ENCODE measurements around the gene SFRP4.
A peak's percentile ranks its signal among the peaks of the same experiment; 100 is the strongest.

The SFRP4 gene

DNA sequence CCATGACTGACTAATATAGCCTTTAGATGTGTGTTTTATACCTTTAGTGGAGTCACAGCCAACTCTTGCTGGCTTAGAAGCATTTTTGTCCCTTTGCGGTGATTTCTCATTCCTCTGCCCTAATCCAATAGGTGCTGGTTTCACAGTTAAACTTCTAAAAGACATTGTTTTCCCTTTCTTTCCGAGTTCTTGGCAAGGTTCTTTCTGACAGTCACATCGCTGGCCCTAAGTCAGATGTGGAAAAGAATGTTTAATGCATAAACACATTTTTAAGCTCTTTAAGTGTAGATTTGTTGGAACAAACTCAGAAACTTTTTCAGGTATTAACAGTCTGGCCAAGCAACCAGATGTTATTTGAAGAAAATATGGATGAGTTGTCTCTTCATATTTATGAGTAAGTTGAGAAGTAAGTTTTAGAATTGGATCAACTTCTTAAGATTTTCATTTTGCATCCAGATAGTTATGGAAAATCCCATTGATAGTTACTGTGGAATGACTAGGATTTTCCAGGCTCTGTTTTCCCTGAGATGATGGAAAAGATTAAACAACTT is 7.9 kb upstream of the SFRP4 start:
- DNase-seq, result no peak

DNA sequence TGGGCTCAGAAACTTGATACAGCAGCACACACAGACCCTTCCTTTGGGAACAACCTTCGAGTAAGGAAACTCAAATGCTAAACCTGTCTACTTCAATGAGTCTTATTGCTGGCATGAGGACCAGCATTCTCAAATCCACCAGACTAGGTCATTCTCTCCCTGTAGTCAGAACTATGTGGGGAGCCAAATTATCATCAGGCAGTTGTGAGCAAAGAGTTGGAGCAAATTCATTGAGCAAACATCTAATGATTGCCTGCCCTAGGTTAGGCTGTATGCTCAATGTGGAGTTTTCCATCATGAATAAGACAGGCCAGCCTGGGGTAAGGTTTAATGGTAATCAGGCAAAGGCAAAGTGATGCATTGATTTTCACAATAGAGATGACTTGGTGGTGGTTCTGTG is 7.4 kb upstream of the SFRP4 start:
- DNase-seq, result no peak

DNA sequence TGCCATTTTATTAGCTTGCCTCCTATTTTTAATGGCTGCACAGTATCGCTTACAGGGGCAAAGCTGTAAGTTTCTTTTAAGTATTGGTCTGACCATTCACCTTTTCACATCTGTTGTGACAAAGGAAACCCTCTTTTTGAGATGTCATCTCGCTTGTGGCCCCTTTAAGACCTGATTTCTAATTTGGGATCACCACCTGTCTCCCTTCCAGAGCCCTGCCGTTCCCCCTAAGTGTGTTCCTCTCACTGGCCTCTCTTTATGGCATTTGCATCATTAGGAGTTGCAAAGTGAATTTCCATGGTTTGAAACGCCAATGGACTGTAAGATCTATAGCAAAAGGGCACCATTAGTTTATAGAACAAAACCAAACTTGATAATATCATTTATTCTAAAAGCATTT is 5.3 kb upstream of the SFRP4 start:
- DNase-seq, result no peak

DNA sequence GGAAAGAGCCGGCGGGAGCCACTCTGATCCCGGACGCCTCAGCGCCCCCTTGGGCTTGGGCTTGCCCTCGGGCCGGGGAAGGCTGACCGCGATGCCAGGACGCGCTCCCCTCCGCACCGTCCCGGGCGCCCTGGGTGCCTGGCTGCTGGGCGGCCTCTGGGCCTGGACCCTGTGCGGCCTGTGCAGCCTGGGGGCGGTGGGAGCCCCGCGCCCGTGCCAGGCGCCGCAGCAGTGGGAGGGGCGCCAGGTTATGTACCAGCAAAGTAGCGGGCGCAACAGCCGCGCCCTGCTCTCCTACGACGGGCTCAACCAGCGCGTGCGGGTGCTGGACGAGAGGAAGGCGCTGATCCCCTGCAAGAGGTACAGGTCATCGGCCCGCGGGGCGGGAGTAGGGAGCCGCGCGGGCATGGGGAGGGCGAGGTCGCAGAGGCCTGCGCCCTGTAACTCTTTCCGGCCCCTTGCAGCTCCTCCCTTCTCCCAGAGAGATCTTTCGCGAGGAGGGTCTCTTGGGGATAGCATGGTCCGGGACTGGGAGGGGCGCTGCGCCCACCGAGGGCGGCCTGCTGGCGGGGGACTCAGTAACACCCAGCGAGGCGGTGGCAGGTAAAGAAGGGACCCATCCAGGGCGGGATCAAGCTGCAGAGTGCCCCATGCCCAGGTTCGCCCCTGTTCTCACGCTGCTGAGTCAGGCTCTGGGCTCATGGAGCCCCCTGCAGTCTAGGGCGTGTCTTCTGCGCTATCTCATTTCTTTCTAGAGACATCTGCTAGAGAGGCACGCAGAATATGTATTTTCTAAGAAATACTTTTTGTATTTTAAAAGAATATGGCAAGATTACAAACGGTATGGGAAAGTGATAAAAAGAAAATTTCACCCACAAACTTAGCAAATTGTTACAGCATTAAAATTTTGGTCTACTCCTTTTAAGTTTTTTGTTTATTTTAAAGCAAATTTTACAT is 4.5 kb upstream of the SFRP4 start:
- no peak for DNase-seq

DNA sequence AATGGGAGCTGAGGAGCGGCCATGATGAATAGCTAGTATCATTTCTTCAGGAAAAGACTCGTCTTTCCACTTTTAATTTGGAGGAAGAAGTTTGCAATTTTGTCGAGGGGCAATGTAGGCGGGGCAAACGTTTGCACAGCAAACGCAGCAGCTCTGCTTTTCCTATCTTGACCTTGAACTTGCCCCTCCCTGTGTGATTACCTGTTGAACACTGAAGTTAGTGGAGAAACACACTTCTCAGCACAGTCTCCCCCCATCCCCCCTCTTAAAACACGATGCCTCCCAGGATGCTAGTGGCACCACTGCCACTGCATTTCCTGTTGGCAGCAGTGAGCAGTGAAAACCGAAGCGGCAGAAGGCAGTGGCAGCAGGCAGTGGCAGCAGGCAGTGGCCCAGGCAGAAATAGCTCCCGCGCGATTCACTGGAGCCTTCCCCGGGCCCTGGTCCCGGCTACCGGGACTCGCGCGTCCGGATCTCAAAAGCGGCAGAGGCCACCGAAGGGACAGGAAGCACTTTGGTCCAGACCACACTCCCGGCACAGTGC is 3.8 kb upstream of the SFRP4 start, which contains the start of gene EPDR1:
Gene EPDR1 (plus strand): TSS at position 336 of the 544 bp plus-strand sequence. CDS start 300 bp downstream, outside the sequence.
- peak; percentile 60 for DNase-seq

DNA sequence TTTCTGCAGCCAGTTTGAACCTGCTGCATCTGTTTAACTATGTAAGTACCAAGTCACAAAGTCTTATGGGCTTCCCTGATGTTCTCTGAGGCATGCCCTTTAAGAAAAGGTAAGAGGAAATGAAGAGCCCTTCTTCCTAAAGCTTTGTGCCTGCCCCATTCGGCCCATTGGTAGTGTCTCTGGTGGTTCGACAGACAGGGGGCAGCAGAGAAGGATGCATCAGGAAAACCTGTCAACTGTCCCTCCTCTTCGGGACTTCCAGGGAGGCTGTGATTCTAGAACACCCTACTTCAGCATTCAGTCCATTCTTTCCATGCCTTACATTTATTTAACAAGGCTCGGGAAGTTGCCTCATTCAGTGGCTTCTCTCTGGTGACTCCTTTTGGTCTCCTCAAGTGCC is 1.9 kb upstream of the SFRP4 start:
- no peak for DNase-seq

DNA sequence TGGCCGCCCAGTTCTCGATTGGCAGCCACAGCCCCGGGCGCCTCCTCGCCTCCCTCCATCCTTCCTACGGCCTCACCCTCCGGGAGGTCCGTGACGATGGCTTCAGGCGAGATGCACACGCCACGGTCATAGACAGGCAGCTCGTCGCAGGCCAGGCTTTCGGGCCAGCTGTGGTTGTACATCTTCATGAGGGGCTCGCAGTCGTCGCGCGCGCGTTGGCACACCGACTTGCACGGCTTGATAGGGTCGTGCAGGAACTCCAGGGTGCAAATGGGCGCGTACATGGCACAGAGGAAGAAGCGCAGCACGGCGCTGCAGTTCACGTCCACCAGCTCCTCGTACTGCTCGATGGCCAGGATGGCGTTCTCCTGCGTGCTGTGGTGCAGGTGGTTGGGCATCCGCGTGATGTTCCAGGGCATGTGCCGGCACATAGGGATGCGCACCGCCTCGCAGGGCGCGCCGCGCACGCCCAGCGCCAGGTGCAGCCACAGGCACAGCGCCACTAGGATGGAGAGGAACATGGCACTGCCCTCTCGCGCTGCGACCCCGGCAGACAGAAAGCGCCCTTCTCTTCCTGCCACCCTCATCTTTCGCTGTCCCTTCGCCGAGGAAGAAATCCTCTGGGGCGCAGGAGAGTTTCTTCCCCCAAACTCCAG is 472 bp downstream of the SFRP4 start:
- DNase-seq, result no peak

DNA sequence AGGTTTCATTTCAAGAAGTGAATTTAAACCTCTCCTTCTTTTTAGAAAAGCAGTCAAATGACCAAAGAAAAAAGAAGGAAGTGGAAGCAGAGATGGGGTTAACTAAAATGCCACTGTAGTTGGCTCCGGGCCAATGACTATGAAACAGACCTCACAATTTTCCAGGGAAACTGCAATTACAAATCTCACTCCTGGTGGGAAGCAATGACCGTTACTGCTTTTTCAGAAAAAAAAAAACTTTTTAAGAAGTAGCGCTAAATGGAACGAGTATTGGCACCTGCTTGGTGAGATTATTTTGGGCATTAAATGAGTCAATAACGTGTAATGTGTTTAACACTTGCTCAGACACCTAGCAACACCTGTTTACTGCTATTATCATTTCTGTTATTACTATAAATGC is 1.2 kb downstream of the SFRP4 start:
- DNase-seq, result no peak

DNA sequence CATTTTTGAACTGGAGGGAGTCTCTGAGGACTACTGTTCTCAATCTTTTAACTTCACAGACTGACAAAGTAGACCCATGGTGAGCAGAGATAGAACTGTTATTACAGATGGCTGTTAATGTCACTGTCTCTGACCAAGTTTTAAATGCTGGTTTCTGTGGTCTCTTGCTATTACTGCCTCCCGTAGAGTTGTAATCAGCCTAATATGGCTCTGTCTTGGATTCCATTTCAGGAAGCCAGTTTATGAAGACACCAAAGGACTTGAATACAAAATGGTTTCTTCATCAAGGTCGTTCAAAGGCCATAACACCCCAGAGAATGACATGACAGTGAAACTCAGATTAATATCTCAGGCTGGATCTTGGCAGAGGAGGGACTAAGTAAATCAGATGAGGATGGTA is 3.9 kb downstream of the SFRP4 start:
- DNase-seq, result no peak

DNA sequence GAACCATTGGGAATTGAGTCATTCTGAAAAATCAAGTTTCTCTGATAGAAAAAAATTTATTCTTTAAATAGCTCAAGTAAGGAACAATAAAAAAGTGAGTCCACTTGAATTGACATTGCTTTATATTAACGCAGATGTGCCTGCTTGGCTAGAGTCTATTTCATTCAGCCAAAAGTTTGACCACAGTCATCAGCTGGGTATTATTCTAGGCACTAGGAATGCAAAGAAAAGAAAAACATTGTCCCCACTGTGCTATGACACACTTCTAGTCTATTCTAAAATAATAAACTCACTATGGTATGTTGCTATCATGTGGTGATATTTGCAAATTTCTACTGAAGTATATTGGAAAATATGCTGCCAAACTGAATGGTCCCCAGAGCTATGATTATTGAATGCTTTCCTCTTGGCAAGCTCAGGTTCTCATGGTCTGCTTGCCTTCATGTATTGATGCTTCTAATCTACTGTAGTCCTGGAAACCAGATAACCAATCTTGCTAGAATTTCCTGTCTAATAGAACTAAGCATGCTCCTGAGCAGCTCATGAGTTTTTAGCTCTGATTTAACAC is 8.3 kb downstream of the SFRP4 start:
- no peak for DNase-seq

DNA sequence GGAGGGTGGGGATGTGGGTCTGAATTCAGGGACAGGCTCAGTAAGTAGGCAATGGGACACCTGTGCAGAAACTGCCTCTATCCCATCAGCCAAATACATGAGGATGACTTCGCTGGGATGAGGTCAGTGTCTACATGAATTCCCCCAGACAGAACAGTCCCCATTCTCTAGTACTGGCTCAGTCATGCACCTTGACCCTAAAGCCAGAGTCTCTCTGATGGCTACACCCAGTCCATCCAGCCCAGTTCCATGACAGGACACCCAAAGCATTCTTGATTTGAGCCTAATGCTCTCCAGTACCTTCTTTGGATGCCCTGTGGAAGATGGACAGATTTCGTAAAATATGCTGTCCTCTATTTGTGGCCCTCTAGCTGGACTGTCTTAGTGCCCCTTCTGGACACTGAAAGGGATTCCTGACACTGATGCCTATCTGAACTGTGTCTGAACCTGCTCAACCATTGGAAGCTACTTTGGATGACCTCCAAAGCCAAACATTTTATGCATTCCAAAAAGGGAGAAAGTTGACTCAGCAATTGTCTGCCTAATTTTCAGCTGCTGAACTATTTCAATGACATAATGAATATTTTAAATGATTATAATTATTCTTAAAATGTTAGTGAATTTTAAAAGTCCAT is 14.6 kb downstream of the SFRP4 start:
- DNase-seq, result no peak

DNA sequence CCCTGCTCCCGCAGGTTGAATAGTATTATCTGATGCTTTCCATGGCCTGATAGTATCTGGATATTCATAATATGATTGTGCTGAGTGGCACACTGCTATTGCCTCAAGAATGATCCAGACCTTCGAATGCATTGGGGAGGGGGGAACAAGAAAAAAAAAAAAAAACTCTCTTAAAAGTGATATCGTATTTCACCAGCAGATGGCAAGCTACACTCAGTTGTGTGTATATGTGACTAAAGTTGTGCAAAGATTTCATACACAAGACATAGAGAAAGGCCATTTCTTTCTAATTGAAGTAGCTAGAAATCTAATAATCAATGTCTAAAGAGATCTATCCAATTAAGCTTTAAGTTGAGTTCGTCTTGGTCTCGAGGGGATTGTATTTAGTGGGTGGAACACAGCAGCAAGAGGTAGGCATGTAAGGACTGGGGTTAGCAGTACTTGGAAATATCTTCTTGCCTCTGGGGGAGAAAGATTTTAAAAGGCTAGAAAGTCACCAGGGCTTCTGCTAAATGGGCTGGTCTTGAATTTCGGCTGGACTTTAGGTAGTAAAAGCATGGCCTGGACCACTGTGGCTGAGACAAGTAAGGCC is 15.3 kb downstream of the SFRP4 start:
- peak; percentile 27 for DNase-seq

DNA sequence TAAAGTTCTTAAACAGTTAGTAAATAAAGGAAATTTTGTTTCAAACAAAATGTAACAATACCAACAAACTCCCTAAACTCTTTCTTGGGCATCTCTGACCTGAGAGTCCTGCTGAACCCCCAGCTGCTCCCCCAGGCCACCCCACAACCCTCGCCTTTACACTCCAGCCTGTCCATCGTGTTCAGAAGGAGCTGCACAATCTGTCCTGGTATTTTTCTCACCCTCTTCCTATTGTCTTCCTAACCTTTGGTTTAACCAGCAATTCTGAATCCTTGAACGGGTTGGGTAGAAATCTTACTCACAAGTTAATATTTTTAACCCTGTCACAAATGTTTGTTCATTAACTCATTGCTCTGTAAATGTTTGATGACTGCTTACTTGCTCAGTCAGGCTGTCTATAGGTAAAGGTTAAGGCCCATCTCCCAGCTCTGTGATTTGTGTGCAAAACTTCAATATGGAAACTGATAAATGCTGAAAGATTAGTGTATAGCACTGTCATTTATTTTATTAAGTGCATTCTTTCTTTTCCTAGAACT is 16.8 kb downstream of the SFRP4 start:
- no peak for DNase-seq

DNA sequence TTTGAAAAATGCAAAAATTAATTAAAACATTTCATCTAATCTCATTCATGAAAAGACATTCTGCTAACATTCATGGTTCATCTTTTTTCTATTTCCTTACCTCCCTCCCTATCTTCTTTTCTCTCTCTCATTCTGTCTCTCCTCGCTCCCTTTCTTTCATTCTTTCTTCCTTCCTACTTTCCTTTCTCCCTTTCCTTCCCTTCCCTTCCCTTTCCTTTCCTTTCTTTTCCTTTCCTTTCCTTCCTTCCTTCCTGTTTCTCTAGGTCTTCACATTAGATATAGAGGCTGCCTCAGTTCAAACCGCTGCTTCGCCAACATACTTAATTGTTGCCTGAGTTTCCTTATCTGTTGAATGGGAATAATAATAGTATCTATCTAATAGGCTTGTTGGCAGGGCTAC is 21.9 kb downstream of the SFRP4 start:
- no peak for DNase-seq

DNA sequence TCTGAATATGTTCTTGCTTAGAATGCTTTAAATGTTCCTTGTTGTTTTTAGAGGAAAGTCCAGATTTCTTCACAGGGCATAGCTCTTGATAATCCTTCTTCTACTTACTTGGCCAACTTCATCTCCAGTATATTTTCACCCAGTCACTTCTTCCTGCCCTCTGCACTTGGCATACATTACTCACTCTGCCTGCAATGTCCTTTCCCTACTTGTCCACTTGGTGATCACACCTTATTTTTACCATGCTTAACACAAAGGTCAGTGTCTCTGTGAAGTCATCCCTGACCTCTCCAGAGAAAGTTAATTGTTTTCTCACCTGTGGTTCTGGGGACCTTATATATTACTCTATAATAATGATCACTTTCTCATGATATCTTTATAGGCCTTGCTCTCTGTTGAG is 23.3 kb downstream of the SFRP4 start:
- no peak for DNase-seq

DNA sequence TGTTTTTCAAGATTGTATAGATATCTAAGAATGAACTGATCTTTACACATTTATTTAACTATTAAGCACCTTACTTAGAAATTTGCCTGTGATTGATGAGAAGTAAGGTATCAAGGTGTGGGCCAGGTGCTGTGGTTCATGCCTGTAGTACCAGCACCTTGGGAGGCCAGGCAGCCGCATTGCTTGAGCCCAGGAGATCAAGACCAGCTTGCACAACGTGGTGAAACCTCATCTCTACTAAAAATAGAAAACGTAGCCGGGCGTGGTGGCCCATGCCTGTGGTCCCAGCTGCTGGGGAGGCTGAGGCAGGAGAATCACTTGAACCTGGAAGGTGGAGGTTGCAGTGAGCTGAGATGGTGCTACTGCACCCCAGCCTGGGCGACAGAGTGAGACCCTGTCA is 34.5 kb downstream of the SFRP4 start:
- DNase-seq, result no peak

Data from NCI-H2081 treated with DMSO at 0.1 percent for 48 hours (cell line).